GM19463 (cell line): ENCODE results near the gene TRMT10A.
"Not testable (repeated sequence)": the region's sequence is repeated elsewhere in the genome, so short reads cannot be mapped to it uniquely, and the experiment has no call there.

Experiments used
- ATAC-seq: cut with Tn5 transposase; IDR thresholded peaks from one replicate; pipeline ENCODE4 v1.9.1; 2021; ENCODE audit warnings: mild to moderate bottlenecking, moderate library complexity; ENCODE audit not compliant: unreplicated experiment

Gene TRMT10A

DNA sequence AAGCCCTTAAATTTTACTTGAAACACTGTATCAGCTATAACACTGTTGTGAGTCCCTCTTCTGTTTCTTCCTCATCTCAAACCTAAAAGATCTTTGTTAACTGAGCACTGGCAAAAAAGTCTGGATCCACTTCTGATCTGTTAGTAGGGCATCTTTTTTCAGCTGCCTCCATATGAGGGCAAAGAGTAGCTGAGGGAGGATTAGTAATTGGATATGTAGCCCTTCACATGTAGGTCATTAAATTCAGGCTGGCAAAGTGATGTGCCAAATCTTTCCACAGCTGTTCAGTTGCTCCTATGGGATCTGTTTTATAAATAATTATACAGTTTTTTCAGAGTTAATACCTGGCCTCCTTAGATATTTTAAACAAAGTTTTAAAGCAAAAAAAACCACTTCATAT lies 1.1 kb upstream of the TRMT10A start:
- no peak for ATAC-seq

DNA sequence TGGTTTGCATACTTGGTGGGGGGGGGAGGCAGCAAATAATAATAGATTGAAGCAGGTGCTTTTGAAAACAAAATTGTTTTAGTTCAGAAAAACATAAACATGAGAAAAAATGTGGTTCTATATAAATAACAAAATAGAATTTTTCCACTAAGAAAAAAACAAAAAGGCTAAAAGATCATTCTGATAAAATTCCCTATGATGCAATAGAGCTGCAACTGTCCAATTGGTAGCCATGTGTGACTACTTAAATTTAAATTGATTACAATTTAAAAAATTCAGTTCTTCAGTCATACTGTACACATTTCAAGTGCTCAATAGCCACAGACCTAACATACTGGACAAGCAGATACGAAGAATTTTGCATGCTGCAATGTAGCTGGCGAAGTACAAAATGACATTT lies 11.0 kb downstream of the TRMT10A start:
- ATAC-seq, result no peak

DNA sequence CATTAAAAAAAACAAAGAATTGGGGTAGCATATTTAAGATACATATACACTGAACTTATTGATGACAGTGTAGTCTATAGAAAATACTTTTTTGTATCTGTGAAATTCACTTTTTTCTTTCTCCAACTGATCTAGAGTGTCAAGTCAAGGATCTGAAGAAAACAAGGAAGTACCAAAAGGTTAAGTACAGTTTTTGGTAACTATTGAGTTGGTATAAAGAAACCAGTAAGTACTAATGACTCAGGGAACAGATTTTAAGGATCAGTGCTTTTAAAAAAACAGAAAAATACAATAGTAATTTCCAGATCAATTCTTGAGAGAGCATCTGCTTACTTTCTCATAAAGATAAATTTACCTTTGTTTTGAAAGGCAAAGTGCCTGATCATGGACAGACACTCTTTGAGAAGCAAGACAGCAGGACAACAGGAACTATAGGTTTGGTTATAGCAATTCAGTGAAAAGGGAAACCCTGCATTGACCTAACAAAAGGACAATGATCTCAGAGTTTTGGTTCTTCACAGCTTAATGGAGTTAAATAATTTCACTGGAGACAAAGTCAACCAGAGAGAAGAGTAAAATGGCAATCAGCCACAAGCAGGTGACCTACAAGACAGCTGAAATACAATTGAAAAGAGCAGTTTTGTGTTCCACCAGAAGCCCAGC lies 23.4 kb downstream of the TRMT10A start:
- ATAC-seq, result peak; percentile 53

DNA sequence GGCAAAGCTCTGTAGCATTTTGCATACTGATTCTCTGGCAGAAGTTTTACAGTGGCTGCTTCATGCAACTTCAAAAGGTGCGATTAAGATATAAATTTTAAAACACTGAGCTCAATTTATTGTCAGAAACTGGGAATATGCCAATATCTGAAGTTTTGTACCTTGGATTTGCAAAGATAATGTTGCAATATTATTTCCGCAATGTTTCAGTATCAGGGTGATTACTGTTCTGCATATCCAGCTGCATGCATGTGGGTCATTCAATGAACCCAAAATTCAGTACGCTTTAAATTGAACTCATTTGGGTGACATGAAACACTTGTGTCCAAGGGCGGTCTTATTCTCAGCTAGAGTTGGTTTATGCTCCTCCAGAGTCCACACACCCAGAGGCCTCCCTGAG lies 26.2 kb downstream of the TRMT10A start:
- ATAC-seq, result no peak

DNA sequence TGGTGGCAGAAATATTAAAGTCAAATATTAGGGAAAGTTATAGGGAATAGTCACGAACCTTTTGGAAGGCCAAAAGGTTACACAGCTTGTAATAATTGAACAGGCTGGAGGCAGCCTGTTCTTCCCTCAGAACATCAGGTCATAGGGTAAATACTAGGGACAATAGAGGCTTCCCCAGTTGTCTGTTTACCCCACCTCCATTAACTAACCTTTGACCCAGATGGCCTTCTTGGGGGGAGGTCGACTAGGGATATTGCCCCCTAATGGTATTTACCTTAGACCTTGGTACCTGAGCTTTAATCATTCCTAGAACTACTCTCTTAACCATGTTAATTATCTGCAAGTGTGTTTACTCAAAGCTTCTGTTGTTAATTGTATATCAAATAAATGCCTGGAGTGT lies 27.0 kb downstream of the TRMT10A start:
- no peak for ATAC-seq

DNA sequence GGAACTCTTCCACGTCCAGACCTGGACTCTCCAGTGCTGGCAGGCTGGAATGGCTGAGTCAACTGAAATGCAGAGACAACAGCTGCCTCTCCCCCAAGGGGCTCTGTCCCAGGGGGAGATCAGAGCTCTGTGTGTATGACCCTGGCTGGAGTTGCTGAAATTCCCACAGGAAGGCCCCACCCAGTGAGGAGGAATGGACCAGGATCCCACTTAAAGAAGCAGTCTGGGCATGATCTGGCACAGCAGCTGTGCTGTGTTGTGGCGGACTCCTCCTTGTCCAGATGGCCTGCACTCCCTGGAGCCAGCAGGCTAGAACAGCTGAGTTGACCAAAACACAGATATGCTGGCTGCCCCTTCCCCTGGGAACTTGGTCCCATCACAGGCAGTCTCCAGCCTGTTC lies 27.6 kb downstream of the TRMT10A start:
- ATAC-seq, result no peak

- ATAC-seq, result not testable (repeated sequence)
Observed at GRCh38 chr4:99534699-99535098, 29.1 kb downstream of the TRMT10A start.

GRCh38 chr4:99529956-99530355 lies 33.9 kb downstream of the TRMT10A start:
- no peak for ATAC-seq

GRCh38 chr4:99529228-99529627 lies 34.6 kb downstream of the TRMT10A start:
- ATAC-seq, result no peak

- no peak for ATAC-seq
Observed at GRCh38 chr4:99518601-99519295, 45.1 kb downstream of the TRMT10A start.

DNA sequence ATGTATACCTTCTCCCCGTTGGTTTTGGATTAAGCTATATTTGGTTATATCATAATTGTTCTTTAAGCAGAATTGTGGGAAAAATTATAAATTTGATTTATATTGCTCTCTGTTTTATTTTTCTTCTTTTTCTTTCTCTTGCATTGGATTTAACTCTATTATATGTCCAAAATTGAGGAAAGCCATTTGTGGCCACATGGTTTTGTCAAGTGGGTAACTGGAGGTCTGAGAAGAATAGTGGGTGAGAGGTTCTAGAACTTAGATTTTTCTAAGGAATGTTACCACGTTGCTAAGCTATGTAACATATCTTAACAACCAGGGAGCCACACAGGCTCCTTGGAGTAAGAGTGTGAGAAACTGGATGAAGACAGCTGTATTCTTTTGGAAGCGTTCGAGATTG lies 53.1 kb downstream of the TRMT10A start, which contains the start of gene C4orf17:
TSS of gene C4orf17 (plus strand) at position 301 of the 400 bp plus-strand sequence. CDS start 2,061 bp downstream, outside the sequence.
- no peak for ATAC-seq

DNA sequence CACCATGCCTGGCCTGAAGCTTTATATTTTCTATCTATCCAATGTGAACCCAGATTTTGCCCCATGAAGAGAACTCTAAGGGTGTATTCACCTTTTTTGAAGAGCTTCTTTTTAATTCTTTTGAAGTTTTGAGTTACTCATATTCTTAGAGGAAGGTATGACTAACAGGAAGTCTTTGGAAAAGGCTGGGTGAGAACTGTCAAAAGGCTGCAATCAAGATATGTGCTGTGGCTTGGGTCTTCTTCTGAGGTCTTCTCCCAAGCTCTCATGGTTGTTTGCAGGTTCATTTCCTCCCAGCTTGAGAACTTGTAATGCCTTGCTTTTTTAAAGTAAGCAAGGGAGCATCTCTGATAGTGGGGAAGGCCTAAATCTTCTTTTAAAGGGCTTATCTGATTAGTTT lies 56.1 kb downstream of the TRMT10A start:
- no peak for ATAC-seq

GRCh38 chr4:99507349-99507748 lies 56.5 kb downstream of the TRMT10A start:
- no peak for ATAC-seq

DNA sequence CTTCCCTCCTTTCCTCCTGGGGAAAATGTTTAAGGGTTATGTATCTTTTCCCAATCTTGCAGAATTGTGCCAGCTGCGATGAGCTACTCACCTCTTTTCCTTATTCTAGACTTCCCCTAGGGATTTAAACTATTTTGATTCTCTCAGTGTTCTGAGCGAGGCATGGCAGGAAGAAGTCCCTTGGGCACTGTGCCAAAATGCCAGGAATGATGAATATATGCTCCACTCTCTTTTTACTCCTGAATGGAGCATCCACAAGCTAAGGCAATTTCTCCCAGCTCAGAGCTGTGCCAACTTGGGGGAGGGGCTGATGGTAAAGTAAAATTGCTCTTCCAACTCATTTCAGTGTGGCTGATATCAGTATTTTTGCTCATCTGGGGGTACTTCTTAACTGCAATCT lies 57.1 kb downstream of the TRMT10A start:
- no peak for ATAC-seq

- no peak for ATAC-seq
Observed at GRCh38 chr4:99504804-99505502, 58.9 kb downstream of the TRMT10A start.
